HS-5 (cell line): ENCODE results near the gene CDK5.

Source experiments
- DNase-seq: peaks from one replicate; pipeline ENCODE4 v3.0.0-alpha.2; 2012; ENCODE audit warnings: low read depth

CDK5 gene

DNA sequence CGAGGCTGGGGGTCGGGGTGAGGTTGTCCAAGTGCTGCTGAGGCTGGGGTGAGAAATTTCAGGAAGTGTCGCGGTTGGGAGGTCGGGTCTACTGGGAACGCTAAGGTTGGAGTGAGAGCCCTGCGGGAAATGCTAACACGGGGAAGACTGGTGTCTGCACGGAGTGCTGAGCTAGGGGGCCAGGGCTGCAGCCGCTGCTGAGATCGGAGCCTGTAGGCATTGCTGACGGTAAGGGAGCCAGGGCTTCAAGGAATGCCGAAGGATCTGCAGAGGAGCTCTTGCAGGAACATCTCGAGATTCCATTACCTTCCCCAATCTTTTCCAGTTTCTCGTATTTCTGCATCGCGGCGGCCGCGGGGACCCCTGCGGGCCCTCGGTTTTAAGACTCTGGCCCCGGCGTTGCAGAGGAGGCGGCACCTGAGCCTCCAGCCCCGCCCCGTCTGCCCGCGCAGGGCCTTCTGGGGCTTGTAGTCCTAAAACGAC lies at the start of gene CDK5:
TSS of gene CDK5 (minus strand) at position 392 of the 483 bp plus-strand sequence. CDS start at position 343, 49 bp downstream.
- DNase-seq: no peak

DNA sequence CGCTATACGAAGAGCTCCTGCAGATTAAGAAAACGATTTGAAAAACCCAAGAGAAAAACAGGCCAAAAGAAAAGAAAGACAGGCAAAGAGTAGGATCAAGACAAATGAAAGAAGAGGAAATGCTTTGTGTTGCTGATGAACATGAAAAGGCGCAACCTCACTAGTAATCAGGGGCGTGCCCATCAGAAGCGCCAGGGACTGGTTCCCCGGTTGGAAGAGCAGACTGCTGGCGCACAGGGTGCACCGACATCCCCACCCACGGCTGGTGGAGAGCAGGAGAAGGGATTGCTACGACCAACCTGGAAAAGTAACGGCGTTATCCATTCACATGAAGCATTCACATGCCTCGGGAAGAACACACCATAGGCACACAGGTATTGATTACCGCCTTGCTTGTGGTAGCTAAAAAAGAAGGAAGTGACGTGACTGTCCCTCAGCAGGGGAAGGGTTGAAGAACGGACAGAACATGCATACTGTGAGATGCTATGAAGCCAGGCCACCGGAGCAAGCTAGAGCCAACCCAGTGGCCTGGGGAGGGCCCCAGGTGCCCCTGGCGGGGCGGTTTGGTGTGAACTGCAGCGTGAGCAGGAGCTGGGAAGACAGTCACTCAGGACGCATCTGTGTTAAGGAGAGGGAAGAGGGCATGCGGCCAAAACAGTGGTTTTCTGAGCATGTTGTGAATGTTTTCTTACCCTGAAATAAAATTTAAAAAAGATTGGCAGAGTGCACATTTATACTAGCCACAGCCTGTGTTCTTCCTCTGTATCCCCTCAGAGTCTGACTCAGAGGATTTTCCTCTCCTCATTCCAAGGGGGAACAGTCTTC lies 46.9 kb upstream of the CDK5 start:
- DNase-seq: no peak

DNA sequence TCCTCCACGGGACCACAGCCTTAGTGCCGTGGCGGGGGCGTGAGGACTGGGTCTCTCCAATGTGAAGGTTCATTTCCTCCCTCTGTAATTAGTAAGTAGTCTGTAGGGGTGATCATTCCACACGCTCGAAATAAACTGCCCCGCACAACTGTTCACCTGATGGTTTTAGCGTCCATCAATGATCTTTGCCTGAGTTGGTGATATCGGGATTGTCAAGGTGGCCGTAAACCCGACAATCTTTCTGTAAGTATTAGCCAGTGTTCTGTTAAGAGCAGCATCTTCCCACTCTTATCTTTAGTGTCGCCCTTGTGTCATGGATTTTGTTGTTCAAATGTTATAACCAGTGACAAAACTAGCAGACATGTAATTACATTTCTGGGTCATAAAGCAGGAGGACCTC lies 46.3 kb upstream of the CDK5 start:
- DNase-seq: no peak

DNA sequence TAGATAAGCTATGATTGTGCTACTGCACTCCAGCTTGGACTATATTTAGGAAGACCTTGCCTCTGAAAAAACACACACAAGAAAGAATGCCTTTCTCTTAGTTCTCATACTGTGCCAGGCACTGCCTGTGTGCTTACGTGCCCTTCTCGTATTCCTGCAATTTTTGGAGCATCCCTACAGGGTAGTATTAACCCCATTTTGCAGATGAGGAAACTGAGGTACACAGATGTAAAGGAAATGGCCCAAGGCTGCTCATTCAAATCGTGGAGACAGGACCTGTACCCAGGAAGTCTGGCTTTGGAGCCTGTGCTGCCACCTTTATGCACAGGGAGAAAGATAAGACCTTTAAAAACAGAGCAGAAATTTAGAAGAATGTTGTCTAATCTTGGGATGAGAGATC lies 45.3 kb upstream of the CDK5 start:
- no peak for DNase-seq

DNA sequence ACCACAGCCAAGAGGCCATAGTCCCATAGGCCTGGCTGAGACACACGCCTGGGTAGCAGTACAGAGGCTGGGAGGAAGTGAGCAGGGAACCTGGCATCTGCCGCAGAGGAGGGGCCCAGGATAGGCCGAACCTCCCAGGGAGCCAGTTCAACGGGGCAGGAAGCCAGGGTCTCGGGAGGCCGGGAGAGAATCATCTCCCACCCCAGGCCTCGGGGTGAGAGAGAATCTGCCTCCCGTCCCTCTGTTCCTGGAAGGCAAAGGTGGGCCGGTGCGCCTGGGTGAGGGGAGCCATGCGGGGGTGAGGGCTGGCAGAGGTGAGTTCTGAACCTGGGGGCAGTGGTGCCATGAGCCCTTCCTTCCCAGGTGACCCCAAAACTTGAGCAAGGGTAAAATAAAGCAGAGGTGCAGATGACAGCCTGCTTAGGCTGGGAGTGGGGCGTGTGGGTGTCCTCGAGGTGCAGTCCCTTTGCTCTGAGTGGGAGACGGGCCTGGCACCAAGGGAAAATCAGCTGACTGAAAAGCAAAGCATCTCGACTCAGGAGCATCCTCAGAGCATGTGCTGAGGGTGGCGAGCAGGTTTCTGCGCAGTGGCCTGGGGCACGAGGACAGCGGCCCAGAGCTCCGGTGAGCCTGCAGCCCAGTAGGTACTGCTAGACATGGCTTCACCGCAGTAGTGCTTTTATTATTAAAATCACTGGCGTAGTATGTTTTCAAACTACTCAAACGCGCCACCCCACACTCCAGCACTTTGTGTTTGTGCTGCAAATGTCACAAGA lies 44.1 kb upstream of the CDK5 start:
- DNase-seq: no peak

DNA sequence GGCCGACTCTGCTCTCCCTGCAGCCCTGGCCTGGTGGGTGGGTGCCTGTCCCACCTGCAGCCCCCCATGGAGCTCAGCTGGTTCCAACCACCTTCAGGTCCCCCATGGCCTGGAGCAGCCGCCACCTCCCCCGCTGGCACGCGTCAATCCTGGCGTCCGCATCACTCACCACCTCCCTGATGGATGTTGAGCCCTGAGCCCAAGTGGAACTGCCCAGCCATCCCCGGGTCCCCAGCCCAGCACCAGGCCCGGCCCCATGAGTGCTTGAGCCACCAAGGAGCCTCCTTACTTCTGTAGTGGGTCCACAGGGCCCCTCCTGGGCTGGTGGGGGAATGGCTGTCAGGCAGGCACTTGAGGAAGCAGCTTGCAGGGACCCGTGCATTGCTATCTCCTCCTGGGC lies 43.2 kb upstream of the CDK5 start:
- no peak for DNase-seq

DNA sequence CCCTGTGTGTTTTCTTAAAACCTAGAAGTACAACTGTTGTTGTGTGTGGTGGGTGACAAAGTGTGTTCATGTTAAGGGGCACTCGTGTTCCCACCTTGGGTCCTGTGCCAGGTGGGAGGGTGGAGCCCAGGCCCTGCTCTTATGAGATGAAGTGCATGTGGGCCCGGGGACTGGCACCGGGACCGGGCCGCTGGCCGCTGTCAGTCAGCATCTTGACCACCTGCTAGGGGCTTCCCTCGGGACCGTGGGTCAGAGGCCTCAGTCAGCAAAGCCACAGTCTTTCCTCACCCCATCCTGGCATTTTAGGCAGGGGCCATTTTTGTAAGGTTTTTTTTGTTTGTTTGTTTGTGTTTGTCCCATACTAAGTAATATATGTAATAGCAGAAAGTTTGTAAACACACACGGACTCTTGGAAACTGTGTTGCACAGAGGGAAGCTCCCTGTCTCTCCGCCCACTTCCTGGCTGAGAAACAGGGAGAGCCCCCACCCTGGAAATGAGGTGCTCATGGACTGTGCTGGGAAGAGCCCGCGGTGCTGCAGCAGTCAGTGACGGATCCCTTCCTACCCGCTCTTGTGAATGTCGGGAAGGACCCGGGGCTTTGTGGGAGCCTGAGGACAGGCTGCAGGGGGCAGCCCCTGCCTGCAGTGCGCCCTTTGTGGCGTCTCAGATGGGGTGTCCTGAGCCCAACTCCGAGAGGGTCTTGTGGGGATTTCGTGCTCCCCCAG lies 42.0 kb upstream of the CDK5 start:
- DNase-seq: no peak

DNA sequence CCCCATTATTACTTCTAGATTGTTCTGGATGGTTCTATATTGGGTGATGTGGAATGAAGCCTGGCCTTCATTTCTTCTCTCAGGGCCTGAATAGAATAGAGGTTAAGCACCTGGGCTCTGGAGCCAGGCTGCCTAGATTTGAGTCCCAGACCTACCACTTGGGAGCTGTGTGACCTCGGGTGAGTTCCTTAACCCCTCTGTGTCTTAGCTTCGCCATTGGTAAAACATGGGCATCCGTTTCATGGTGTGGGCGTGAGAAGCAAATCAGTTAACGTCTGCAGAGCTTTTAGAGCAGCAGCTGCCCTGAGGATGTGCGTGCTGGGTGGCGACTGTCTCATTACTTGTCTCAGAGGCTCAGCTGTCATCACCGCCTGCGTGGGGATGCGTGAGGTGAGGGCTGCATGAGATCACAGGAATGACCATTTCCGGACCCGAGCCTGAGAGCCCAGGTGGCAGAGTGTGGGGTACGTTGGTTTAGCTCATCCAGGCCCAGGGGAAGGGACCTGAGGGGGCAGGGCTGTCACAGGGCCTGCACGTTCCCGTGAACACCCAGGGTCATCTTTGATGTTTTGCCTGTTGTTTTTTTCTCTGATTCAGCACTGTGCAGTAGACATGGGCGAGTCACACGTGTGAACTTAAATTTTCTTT lies 38.3 kb upstream of the CDK5 start:
- DNase-seq: no peak

DNA sequence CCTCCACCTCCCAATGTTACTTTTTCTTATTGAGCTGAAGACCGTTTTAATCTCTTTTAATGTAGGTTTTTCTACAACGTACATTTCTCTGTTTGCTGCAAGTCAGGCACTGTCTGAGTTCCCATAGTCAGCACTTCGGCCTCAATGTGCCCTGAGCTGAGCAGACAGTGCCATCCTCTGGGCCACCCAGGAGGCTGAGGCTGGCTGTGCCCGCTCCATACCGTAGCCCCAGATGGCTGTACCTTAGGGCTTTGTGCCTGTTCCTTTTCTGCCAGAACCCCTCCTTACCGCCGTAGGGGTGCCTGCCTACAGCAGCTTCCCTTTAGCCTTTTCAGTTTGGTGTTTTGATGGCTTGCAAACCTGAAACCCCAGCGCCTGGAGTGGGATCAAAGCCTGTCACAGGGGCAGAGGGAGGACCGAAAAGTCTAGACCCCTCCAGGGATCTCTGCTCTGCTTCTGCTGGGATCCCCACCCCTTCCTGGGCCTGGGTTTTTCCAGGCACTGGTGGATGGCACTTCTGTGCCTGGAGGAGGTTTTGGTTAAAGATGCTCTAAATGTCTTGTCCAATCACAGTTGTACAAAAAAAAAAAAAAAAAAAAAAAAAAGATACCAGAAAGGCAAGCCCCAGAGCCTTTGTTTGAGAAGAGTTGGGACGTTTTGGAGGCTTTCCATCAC lies 37.6 kb upstream of the CDK5 start:
- DNase-seq: no peak

DNA sequence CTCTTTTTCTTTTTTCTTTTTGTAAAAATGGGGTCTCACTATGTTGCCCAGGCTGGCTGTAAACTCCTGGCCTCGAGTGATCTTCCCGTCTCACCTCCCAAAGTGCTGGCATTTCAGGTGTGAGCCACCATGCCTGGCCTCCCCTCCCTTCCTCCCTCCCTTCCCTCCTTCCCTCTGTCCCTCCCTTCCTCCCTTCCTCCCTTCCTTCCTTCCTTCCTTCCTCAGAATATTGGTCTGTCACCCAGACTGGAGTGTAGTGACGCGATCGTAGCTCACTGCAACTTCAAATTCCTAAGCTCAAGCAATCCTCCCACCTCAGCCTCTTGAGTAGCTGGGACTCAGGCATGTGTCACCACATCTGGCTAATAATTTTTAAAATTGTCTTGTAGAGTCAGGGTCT lies 37.0 kb upstream of the CDK5 start:
- DNase-seq: no peak

DNA sequence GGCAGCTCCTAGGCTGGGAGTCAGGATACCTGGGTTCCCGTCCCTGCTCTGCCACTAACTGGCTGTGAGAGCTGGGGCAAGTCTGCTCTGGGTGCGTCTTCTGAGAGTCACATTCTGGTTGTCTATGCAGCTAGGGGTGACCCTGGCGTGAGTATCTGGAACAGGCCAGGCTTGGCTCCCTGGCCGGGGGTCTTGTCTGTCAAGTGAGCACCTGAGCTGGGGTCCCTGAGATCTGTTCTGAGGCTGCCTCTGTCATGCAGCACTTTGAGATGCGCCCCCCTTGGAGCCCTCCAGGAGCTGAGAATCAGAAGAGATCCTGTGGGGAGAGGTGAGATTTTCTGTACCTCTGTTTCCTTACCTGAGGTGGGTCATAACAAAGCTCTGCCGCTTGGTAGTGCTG lies 36.1 kb upstream of the CDK5 start:
- no peak for DNase-seq

DNA sequence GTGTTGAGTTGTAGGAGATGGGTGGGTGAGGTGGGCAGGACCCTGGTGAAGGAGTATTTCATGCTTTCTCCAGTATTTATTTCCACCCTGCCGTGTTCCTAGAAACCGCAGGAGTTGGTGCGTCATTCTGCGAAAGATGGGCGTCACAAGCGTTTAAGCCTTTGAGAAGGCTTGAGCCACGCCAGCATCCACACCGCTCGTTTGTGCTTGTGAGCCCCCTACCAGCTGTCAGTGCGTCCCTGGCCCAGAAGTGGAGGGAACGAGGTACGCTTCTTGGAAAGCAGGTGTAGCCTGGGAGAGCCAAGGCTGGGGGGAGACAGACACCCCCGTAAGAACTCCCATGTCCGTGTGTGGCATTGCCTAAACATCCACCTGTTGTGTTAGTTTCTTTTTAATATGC lies 34.3 kb upstream of the CDK5 start:
- no peak for DNase-seq

DNA sequence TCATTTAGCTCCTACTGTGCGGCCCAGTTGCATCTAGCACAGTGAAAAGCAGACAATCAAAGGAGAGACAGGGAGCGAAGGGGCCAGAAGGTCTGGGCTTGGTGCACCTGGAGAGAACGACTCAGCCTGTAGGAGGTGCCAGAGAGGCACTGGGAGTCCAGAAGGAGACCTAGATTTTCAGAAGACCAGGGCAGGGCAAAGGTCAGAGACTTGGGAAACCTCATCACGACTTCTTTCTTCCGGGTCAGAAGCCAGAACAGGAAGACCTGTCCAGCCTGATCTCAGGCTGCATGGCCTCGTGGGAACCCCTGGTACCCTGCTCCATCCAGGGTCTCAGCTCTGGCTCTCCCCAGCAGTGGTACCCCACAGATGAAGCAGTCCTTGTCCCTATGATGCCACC lies 33.7 kb upstream of the CDK5 start:
- no peak for DNase-seq

DNA sequence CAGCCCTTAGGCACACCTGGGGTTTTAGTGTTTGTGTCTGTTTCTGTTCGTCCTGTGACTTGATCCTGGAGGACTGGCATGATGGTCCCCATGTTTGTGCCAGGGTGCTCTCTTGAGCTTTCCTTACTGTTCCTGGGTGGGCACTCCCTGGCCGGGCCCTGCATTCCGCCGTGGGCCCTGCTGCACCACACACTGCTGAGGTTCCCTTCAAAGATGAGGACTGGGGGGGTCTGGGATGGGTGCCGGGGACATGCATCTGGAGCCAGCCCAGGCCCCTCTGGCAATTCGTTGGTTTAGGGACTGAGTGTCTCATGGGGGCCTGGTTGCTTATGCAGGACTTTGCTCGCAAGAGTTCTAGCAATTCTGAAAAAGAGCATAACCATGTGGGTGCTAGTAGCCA lies 33.3 kb upstream of the CDK5 start:
- no peak for DNase-seq

DNA sequence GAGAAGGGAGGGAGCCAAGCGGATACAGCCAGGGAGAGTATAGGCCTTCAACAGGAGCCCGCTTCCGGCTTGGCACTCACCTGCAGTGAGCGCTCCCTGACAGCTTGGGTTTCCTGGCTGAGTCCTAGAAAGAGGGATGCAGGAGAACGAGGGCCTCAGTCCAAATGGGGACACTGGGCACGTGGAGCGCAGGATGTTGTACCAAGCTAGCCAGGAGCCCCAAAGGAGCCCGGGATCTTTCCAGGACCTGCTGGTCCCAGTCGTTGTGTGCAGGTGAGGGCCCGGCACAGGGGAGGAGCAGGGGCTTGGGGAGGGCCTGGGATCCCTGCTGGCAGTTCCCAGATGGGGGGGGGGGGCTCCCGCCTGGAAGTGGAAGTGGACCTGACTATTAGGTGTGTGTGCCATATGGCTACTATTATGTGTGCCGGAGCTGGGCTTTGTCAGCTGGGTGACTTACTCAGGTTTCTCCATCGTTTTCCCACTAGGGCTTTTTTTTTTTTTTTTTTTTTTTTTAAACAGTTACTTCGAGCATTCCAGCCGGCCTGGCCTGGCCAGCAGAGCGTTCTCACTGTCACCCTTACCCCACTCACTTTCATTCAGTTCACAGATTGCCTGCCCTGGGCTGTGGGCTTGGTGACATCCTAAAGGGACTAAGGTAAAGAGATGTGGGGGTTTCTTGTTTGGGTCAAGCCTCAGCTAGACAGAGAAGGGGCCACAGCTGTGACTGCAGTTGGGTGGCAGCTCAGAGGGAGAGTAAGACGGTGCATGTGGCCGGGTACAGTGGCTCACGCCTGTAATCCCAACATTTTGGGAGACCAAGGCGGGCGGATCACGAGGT lies 32.4 kb upstream of the CDK5 start:
- no peak for DNase-seq

DNA sequence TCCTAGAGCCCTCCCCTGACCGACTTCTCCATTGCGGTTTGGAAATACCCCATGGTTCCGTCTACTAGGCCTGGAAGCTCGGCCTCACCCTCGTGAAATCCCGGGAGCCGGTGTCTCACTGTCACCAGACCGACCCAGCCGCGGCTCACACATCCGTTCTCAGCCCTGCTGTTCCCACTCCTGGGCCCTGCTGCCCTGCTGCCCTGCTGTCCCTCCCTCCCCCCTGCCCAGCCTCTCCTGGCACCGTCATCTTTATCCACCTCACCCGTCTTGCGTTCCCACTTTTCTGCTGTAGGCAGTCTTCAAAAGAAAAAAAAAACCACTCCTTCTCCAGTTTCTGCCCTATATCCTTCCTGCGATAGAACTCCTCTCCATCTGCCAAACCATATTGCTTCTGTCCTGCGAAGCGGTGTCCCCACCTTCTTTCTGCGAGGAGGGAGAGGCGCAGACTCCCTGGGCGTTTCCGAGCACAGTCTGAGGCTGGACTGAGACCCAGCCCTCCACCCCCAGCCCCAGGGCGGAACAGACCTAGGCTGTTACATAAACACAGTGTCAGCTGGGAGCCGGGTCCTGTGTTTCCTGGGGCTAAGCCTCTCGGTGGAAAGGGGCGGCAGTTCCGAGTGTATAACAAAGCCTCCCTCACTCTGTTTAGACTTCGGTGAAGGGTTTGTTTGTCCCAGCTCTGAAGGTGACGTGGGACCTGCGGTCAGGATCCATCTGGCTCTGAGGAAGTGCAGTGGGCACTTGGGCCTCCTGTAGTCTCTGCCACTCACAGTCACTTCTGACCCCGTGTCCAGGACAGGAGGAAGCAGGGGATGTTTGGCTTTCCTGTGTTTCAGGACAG lies 31.4 kb upstream of the CDK5 start:
- no peak for DNase-seq

DNA sequence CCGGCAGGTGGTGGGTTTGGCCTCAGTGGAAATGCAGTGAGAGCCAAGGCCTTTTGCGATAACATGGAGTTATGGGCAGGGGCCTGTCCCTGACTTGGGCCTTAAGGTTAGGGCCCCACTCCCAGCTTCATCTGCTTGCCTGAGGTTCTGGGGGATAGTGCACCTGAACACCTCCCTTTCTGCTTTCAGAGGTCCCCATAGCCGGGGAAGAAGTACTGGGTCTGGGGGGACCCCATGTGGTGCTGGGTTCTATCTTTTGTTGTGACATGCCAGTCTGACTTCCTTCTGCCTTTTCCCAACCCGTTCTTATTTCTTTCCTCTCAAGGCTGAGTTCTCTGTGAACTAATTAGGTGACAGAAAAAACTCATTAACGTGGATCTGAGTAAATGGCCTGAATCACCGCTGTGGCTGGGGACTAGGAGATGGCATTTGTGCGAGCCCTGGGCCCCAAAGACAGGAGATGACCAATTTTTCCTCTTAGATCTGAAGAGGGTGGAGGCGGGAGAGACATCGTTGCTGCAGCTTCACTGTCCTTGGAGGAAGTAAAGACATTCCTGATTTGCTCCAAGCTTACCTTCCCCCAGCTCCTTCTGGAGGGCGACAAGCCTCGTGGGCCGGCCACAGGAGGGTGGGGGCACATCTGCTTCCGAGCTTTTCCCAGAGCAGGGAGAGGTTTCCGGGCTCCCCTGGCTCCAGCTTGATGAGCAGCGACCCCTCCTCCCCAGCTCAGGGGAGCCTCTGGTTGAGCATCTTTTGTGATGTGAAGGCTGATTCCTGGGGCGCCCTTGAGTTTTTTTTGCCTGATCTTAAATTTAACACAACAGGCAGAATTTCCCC lies 30.5 kb upstream of the CDK5 start:
- DNase-seq: no peak

DNA sequence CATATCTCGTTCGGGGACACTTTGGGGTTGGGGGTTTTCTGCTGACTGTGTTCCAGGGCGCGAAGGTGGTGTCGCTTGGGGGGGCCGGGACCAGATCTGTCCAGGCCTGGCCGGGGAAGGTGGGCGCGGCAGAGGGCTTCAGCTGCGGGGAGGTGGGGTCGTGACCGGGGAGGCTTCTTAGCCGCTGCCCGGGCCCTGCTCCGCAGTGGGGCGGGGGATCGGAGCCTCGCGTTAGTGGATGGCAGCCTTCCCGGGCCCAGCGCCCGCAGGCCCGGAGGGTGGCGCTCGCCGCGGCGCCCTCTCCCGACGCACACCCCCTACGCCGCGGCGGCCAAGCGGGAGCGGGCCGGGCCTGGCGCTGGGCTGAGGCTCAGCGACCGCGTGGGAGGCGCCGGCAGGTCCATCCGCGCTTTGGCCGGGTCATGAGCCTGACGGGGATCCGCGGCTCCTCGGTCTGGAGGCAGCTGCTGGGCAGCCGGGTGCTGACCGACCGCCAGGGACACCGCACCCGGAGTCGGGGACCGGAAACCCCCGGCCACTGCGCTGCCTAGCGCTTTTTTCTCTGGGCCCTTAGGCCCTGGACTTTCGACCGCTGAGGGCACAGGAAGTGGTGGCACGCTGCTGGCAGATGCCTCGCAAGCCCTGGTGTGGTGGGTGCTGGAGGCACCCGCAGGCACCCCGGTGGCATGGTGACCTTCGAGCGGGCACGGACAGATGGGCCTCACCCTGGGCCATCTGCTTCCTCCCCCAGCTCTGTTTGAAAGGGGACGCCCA lies 29.7 kb upstream of the CDK5 start:
- no peak for DNase-seq
